Keratinocyte (primary cell): ENCODE measurements around the gene VOPP1. TPM values are rescaled to one million over a fixed set of nuclear protein-coding genes. Genes with fewer than 3 reads are reported as not detected.

Experiments used
- DNase-seq: peaks from one replicate; pipeline ENCODE4 v3.0.0-alpha.2; 2011; ENCODE audit warnings: low read depth, missing footprints, low spot score
- FAIRE-seq: peaks from 2 replicates; lab custom pipeline; 2011; peaks lifted over from hg19 to GRCh38; lab: Jason Lieb, UNC
- H2AFZ ChIP-seq: 2 replicates; pipeline ENCODE4 v1.6.0; 2012; ENCODE audit warnings: low read length, control low read depth, inconsistent platforms; ENCODE audit not compliant: control insufficient read depth
- H3K27ac ChIP-seq: 2 replicates; pipeline ENCODE4 v1.5.1; 2011; ENCODE audit warnings: low read length; ENCODE audit not compliant: control insufficient read depth, insufficient read depth
- H3K27me3 ChIP-seq: 3 replicates; pipeline ENCODE4 v1.6.0; 2011; ENCODE audit warnings: low read length; ENCODE audit not compliant: control insufficient read depth, insufficient read depth; ENCODE audit errors: extremely low read depth
- H3K36me3 ChIP-seq, 2 experiments: 2 replicates in 1 of 2; 3 replicates in 1 of 2; pipeline ENCODE4 v1.5.1; 2011; ENCODE audit warnings: low read length in 2 of 2, mild to moderate bottlenecking in 1 of 2; ENCODE audit not compliant: control insufficient read depth in 2 of 2, insufficient read depth in 2 of 2; ENCODE audit errors: extremely low read depth in 1 of 2
- H3K4me1 ChIP-seq: 3 replicates; pipeline ENCODE4 v1.5.1; 2011; ENCODE audit warnings: low read length; ENCODE audit not compliant: control insufficient read depth, insufficient read depth; ENCODE audit errors: extremely low read depth
- H3K4me2 ChIP-seq: 3 replicates; pipeline ENCODE4 v1.6.0; 2011; ENCODE audit warnings: low read depth, low read length; ENCODE audit not compliant: control insufficient read depth, insufficient read depth; ENCODE audit errors: extremely low read depth
- H3K4me3 ChIP-seq, 3 experiments: fragments of 200-600 bp in 1 of 3; sonication (generic) in 1 of 3; 2 replicates in 2 of 3; 3 replicates in 1 of 3; pipeline ENCODE4 v1.5.1; 2011 to 2016; ENCODE audit warnings: low read length in 3 of 3, mild to moderate bottlenecking in 3 of 3, control low read depth in 2 of 3, inconsistent platforms in 1 of 3, low read depth in 1 of 3, mixed read lengths in 1 of 3, mixed run types in 1 of 3, moderate library complexity in 1 of 3; ENCODE audit not compliant: control insufficient read depth in 2 of 3, insufficient read depth in 2 of 3; ENCODE audit errors: extremely low read depth in 1 of 3
- H3K79me2 ChIP-seq: 2 replicates; pipeline ENCODE4 v1.6.0; 2012; ENCODE audit warnings: low read length; ENCODE audit not compliant: control insufficient read depth, insufficient read depth
- H3K9ac ChIP-seq: 3 replicates; pipeline ENCODE4 v1.6.0; 2011; ENCODE audit warnings: low read length; ENCODE audit not compliant: control insufficient read depth, insufficient read depth; ENCODE audit errors: extremely low read depth
- H3K9me1 ChIP-seq: 3 replicates; pipeline ENCODE4 v1.6.0; 2011; ENCODE audit warnings: low read length; ENCODE audit not compliant: control insufficient read depth, insufficient read depth; ENCODE audit errors: extremely low read depth
- H3K9me3 ChIP-seq: 2 replicates; pipeline ENCODE4 v1.5.1; 2012; ENCODE audit warnings: low read depth, low read length; ENCODE audit not compliant: control insufficient read depth
- H4K20me1 ChIP-seq: 3 replicates; pipeline ENCODE4 v1.6.0; 2011; ENCODE audit warnings: low read length; ENCODE audit not compliant: control insufficient read depth, insufficient read depth; ENCODE audit errors: extremely low read depth
- CTCF ChIP-seq, 3 experiments: IDR thresholded peaks in 1 of 3; conservative IDR thresholded peaks in 1 of 3; optimal IDR thresholded peaks in 1 of 3; 2 replicates in 2 of 3; 3 replicates in 1 of 3; pipeline versions ENCODE3 to v1.5.1; 2011; ENCODE audit warnings: low read length in 3 of 3, mild to moderate bottlenecking in 3 of 3, moderate library complexity in 2 of 3, control low read depth in 1 of 3, inconsistent platforms in 1 of 3; ENCODE audit not compliant: insufficient read depth in 2 of 3; ENCODE audit errors: extremely low read depth in 1 of 3
- EZH2 ChIP-seq: IDR thresholded peaks from one replicate; pipeline ENCODE4 v1.6.1; 2012; ENCODE audit warnings: inconsistent platforms, mild to moderate bottlenecking, low read length, moderate library complexity
- dilution Hi-C: fragments of 300-500 bp; cut with MboI; formaldehyde crosslinking; loops from one replicate; pipeline ENCODE4 v1.7.0; 2020; ENCODE audit warnings: low sequenced_read_pairs; ENCODE audit not compliant: extremely low pct_ligation_motif_present
- polyA plus RNA-seq, 5 experiments: library from polyadenylated mRNA; depleted of rRNA in 3 of 5; stranded (reverse) in 3 of 5; stranded (forward) in 1 of 5; unstranded in 1 of 5; fragments of >200 nt; gene quantifications; 1 replicate in 1 of 5; 2 replicates in 3 of 5; 3 replicates in 1 of 5; pipeline versions ENCODE4 v1.2.1 to v1.2.3, GENCODE V29; 2011 to 2012; ENCODE audit warnings: missing spikeins in 2 of 5, low read depth in 1 of 5, low replicate concordance in 1 of 5

VOPP1 gene
- polyA plus RNA-seq, 1 donor (not counting 4 experiments of a cell fraction or from before 2014, with no cell fraction given) = 49.2 TPM

GRCh38 chr7:55501611-55502010, 70.7 kb downstream of the VOPP1 start:
- no peak overlapping the region for H2AFZ ChIP-seq
- peaks cover 1 to 6% of the 10 kb centered on the region in 2 experiments for H3K36me3 ChIP-seq
- no peak overlapping the region for H3K4me3 ChIP-seq
- H3K4me1 ChIP-seq = peaks cover 18% of the 10 kb centered on the region
- dilution Hi-C loops = no loop called here
- peaks cover 24% of the 10 kb centered on the region for H3K79me2 ChIP-seq
- H3K4me2 ChIP-seq = no peak overlapping the region
- TF ChIP-seq EZH2 (no peak), CTCF (optimal IDR thresholded peaks at IDR 0.05 in 1 of 3, IDR thresholded peaks at IDR 0.05 in 1 of 3, conservative IDR thresholded peaks at IDR 0.05 in 1 of 3; ENCODE audit: extremely low read depth in 1 of 3, insufficient read depth in 2 of 3, low read length in 3 of 3) (no peak)
- no peaks in the 10 kb centered on the region for H3K9me3 ChIP-seq
- H3K9me1 ChIP-seq = no peaks in the 10 kb centered on the region
- no peaks in the 10 kb centered on the region for H4K20me1 ChIP-seq
- H3K27ac ChIP-seq = no peak overlapping the region
- H3K9ac ChIP-seq = no peak overlapping the region
- no peak for FAIRE-seq
- H3K27me3 ChIP-seq = no peaks in the 10 kb centered on the region
- DNase-seq = no peak

GRCh38 chr7:55500117-55500756, 72.1 kb downstream of the VOPP1 start:
- FAIRE-seq (no peak), DNase-seq (no peak)
- H4K20me1 ChIP-seq = no peaks in the 10 kb centered on the region
- H3K27ac ChIP-seq = no peak overlapping the region
- peaks cover 23% of the 10 kb centered on the region for H3K79me2 ChIP-seq
- H3K4me3 ChIP-seq = no peak overlapping the region
- no peaks in the 10 kb centered on the region for H3K27me3 ChIP-seq
- H3K9me3 ChIP-seq = no peaks in the 10 kb centered on the region
- peaks cover 12% of the 10 kb centered on the region for H3K4me1 ChIP-seq
- peaks cover 1 to 8% of the 10 kb centered on the region in 2 experiments for H3K36me3 ChIP-seq
- dilution Hi-C loops = no loop called here
- TF ChIP-seq EZH2 (no peak), CTCF (optimal IDR thresholded peaks at IDR 0.05 in 1 of 3, IDR thresholded peaks at IDR 0.05 in 1 of 3, conservative IDR thresholded peaks at IDR 0.05 in 1 of 3; ENCODE audit: extremely low read depth in 1 of 3, insufficient read depth in 2 of 3, low read length in 3 of 3) (no peak)
- no peaks in the 10 kb centered on the region for H3K9me1 ChIP-seq
- H3K9ac ChIP-seq = no peak overlapping the region
- H2AFZ ChIP-seq = no peak overlapping the region
- H3K4me2 ChIP-seq = no peak overlapping the region
